ENCODE results near the gene CEACAM21. TPM values are rescaled to one million over a fixed set of nuclear protein-coding genes. Genes with fewer than 3 reads are reported as not detected.

CEACAM21 gene
- total RNA-seq, result 10 to 100 TPM; 75.4 to 75.5 TPM

DNA sequence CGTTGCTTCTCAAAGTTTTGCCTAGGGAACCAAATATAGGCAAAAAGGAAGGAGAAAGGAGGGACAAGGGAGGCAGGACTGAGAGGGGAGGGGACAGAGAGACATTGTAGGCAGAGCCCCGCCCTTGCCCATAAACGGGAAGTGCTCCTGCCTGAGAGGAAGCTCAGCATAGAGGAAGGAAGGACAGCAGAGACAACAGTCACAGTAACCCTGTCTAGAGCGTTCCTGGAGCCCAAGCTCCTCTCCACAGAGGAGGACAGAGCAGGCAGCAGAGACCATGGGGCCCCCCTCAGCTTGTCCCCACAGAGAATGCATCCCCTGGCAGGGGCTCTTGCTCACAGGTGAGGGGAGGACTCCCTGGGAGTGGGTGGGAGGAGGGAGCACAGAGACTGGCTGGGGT, at the start of gene CEACAM21:
TSS of gene CEACAM21 (plus strand) at position 169 of the 400 bp plus-strand sequence. CDS start at position 278, 109 bp downstream.
- DNase-seq (peak; percentile 61), ATAC-seq (ENCODE audit: low read depth) (peak; percentile 100)
- peaks cover 9% of the 10 kb centered on the region for H3K9me3 Mint-ChIP-seq
- peaks cover 39% of the 10 kb centered on the region for H3K36me3 Mint-ChIP-seq
- POLR2A ChIA-PET, result interaction anchor here (0.7 to 1.7 kb wide), 12 partner anchors 9 to 221 kb away, joined by 3 to 13 read pairs (median 4); partner anchors contain the start of gene DMAC2
- H3K27me3 Mint-ChIP-seq, result no peaks in the 10 kb centered on the region
- peak within 1 kb of the TSS; percentile 77 for H3K27ac Mint-ChIP-seq
- peak within 1 kb of the TSS; percentile 81 for H3K4me3 Mint-ChIP-seq
- peaks cover 26% of the 10 kb centered on the region for H3K4me1 Mint-ChIP-seq

DNA sequence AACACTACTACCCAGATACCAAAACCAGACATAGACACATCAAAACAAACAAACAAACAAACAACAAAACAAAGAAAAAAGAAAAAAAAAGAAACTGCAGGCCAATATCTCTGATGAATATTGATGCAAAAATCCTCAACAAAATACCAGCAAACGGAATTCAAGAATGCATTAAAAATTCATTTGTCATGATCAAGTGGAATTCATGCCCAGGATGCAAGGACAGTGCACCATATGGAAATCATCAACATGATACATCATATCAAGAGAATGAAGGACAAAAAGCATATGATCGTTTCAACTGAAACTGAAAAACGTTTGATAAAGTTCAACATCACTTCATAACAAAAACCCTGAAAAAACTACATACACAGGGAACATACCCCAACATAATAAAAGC, 48.9 kb upstream of the CEACAM21 start:
- H3K27me3 Mint-ChIP-seq, result peaks cover 5% of the 10 kb centered on the region
- no peak for DNase-seq
- no peak for ATAC-seq (ENCODE audit: low read depth)

DNA sequence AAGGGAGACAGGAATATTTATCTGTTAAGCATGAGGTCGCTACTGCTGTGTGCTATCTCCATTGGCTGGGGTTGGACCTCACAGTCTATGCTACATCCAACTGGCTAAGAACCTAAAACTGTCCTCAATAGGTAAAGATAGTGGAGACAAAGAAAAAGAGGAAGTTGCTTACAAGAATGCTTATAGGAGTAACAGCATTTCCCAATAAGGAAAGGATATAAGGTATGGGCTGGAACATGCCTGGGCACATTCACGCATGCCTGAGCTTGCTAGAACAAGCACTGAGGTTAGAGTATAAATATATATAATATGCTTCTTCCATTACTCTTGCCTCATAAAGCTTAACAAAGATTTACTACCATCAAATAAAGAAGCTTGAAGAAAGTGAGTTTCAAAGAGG, 47.9 kb upstream of the CEACAM21 start:
- Mint-ChIP-seq H3K27me3 (peaks cover 5% of the 10 kb centered on the region), H3K4me3 (no peak overlapping the region), H3K9me3 (peaks cover 11% of the 10 kb centered on the region), H3K4me1 (peaks cover 30% of the 10 kb centered on the region), H3K27ac (peak overlapping the region; percentile 12), H3K36me3 (peaks cover 18% of the 10 kb centered on the region)
- POLR2A ChIA-PET, result no interaction called here
- ATAC-seq (ENCODE audit: low read depth) (no peak), DNase-seq (no peak)

More for the DNA sequence above, 48.9 kb upstream of the CEACAM21 start:
- Mint-ChIP-seq H3K4me3 (no peak overlapping the region), H3K4me1 (peaks cover 28% of the 10 kb centered on the region), H3K36me3 (peaks cover 18% of the 10 kb centered on the region), H3K27ac (no peak overlapping the region), H3K9me3 (peaks cover 11% of the 10 kb centered on the region)
- POLR2A ChIA-PET, result no interaction called here

DNA sequence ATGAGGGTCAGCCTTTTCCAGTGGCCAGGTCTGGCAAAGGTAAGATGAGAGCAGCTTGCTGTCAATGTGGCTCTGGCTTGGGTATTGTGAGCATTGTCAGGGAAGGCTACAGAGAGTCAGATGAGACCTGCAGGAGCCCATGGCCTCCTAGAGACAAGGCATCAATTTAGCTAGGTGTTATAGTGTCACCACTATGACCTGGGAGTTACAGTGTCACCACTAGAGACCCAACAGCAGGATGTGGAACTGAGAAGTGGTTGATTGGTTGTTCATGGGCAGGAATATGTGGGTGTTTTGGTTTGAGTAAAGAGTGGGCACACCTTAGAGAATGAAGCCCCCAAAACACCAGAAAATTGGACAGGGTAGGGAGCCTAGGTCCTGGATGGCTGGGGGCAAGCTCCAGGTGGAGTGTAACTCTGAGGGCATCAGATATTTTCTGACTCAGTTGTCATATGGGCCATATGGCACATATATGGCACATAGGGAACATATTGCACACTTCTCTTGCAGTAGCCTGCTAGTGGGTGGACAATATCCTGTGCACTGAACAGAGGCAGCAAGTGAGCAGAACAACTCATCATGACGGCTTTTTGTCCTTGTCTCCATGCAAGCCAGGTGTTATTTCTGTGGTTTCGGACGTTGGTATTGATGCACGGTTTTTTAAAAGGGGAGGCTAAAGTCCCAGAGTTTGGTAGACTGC, 46.3 kb upstream of the CEACAM21 start:
- peak overlapping the region; percentile 27 for H3K27ac Mint-ChIP-seq
- H3K4me1 Mint-ChIP-seq, result peaks cover 43% of the 10 kb centered on the region
- no peak for DNase-seq
- peaks cover 11% of the 10 kb centered on the region for H3K9me3 Mint-ChIP-seq
- peaks cover 18% of the 10 kb centered on the region for H3K36me3 Mint-ChIP-seq
- H3K27me3 Mint-ChIP-seq, result peaks cover 5% of the 10 kb centered on the region
- POLR2A ChIA-PET, result interaction anchor here (0.8 to 4.2 kb wide), 7 partner anchors 8 to 90 kb away, joined by 3 to 39 read pairs (median 11); partner anchors contain the start of gene DMAC2
- no peak overlapping the region for H3K4me3 Mint-ChIP-seq
- ATAC-seq (ENCODE audit: low read depth), result peak; percentile 23

DNA sequence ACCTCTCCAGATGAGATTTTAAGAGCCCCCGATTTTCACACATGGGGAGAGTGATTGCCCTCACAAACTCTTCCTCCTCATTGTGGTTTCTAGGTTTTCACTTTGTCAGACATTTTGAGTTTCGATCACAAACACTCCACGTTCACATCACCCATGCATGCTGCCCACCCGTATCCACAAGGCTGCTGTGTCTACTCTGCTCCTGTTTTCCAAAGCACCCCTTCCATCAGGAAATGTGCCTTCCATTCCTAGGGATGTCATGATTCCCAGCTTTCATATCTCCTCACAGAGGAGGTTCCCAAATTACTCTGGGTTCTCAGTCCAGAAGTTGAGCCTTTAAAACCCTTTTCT, 45.8 kb upstream of the CEACAM21 start:
- H3K4me3 Mint-ChIP-seq, result no peak overlapping the region
- H3K4me1 Mint-ChIP-seq, result peaks cover 47% of the 10 kb centered on the region
- peaks cover 18% of the 10 kb centered on the region for H3K36me3 Mint-ChIP-seq
- peaks cover 11% of the 10 kb centered on the region for H3K9me3 Mint-ChIP-seq
- no peak overlapping the region for H3K27ac Mint-ChIP-seq
- ATAC-seq (ENCODE audit: low read depth) (no peak), DNase-seq (no peak)
- POLR2A ChIA-PET, result interaction anchor here (0.5 to 4.2 kb wide), 8 partner anchors 9 to 604 kb away, joined by 3 to 39 read pairs (median 8); partner anchors contain the start of gene DMAC2
- peaks cover 5% of the 10 kb centered on the region for H3K27me3 Mint-ChIP-seq

DNA sequence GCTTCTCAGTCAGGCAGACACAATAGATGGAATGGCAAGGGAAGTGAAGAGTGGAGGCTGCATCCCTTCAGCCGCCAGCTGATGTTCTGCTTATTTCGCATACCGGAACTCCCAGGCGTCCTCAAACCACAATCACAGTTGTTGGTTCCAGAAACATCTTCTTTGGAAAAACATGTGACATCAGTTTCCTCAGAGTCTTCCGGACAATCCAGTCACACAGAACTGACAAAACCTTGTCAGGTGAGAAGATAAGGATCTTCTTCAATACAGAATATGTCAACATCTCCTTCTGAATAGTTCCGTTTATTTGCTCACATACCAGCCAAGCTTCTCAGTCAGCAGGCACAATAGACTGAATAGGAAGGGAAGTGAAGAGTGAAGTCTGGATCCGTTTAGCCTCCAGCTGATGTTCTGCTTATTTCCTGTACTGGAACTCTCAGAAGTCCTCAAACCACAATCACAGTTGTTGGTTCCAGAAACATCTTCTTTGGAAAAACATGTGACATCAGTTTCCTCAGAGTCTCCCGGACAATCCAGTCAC, 45.1 kb upstream of the CEACAM21 start:
- Mint-ChIP-seq H3K4me3 (peak overlapping the region; percentile 79), H3K4me1 (peaks cover 51% of the 10 kb centered on the region), H3K27me3 (peaks cover 5% of the 10 kb centered on the region), H3K36me3 (peaks cover 18% of the 10 kb centered on the region), H3K27ac (no peak overlapping the region), H3K9me3 (peaks cover 11% of the 10 kb centered on the region)
- ATAC-seq (ENCODE audit: low read depth), result no peak
- POLR2A ChIA-PET, result interaction anchor here (0.5 to 4.2 kb wide), 19 partner anchors 9 to 603 kb away, joined by 3 to 39 read pairs (median 5); partner anchors contain the start of genes CEACAM21, DMAC2 and HNRNPUL1
- no peak for DNase-seq

DNA sequence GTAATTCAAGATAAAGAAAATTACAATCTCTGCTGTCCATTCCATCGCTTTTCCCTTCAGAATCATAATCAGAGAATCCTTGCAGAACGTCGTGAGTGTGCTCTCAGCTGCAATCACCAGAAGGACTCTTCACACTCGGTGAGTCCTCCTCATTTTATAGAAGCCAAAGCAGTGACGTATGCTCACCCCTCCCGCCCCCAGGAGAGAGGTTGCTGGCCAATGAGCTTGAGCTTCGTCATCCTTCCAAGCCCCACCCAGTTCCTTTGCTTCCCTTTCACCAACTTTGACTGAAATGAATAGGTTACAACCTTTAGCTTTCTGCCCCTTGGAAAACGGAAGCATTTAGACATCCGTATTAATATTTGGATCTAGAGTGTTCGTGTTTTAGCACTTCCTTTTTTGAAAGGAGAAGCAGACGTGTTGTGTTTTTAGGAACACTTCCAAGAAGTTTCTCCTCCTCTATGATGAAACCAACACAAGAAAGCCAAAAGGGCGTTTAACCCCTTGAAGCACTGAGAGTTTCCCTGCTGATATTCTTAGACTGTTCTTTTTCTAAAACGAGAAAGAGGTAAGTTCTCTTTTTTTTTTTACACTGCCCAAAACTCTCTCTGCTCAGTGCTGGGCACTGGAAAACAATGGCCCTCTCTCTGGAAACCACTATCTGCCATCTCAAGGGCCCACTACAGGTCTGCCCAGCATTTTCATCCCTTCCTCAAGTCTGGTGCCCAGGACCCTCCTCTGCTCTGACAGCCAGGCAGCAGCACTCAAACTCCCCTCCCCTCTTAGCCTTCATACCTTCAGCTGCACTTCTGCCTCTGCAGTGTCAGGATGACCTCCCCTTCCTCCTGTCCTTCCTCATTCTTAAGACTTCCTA, 44.3 kb upstream of the CEACAM21 start:
- H3K27me3 Mint-ChIP-seq, result no peaks in the 10 kb centered on the region
- peak overlapping the region; percentile 73 for H3K27ac Mint-ChIP-seq
- H3K4me3 Mint-ChIP-seq, result peak overlapping the region; percentile 79
- ATAC-seq (ENCODE audit: low read depth), result peak; percentile 78
- peaks cover 11% of the 10 kb centered on the region for H3K9me3 Mint-ChIP-seq
- peak; percentile 74 for DNase-seq
- peaks cover 16% of the 10 kb centered on the region for H3K36me3 Mint-ChIP-seq
- POLR2A ChIA-PET, result interaction anchor here (0.5 to 4.2 kb wide), 18 partner anchors 10 to 904 kb away, joined by 3 to 39 read pairs (median 6); partner anchors contain the start of genes CEACAM21, DMAC2 and HNRNPUL1
- peaks cover 54% of the 10 kb centered on the region for H3K4me1 Mint-ChIP-seq

DNA sequence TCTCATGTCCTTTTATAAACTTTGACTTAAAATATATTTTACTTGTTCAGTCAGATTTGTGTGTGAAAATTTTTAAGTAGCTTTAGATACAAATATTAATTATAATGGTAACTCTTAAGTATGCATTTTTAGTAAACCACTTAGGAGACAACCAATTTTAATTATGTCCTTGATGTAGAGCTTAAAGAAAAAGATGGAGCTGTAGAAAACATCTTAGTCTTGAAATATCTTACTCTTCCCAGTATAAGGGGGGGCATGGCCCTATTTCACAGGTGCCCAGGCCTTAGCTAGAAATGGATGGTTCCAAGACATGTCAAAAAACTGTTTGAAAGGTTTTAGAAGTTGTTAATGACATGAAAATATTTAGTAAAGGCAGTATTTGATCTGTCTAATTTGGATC, 43.4 kb upstream of the CEACAM21 start:
- H3K36me3 Mint-ChIP-seq, result peaks cover 16% of the 10 kb centered on the region
- peaks cover 11% of the 10 kb centered on the region for H3K9me3 Mint-ChIP-seq
- H3K27ac Mint-ChIP-seq, result no peak overlapping the region
- H3K27me3 Mint-ChIP-seq, result no peaks in the 10 kb centered on the region
- no peak for ATAC-seq (ENCODE audit: low read depth)
- POLR2A ChIA-PET, result interaction anchor here (0.5 to 4.2 kb wide), 5 partner anchors 12 to 85 kb away, joined by 3 to 39 read pairs (median 8); partner anchors contain the start of gene CEACAM21
- DNase-seq, result no peak
- H3K4me1 Mint-ChIP-seq, result peaks cover 59% of the 10 kb centered on the region
- peak overlapping the region; percentile 79 for H3K4me3 Mint-ChIP-seq

DNA sequence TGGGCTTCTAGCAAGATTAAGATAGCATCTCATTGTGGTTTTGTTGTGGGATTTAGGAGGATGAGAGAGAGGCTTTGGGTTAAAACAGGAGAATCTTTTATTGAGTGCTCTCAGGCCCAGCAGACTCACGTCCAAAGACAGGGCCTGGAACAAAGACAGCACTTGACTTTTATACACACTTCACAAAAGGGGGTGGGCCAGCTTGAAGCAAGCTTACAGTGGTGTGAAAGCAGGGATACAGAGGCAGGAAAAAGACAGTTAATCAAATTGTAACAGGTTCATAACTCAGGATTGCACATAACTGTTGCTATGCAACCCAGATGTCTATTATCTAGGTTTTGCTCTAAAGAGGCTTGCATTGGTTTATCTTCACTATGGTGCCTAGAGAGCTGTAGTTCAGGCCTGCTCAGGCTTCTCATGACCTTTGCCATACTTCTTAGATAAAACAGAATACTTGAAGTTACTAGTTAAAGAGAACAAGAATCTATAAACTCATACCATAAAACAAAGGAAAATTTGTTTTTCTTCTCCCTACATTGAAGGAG, 42.2 kb upstream of the CEACAM21 start:
- POLR2A ChIA-PET, result interaction anchor here (0.7 to 1.4 kb wide), 5 partner anchors 10 to 30 kb away, joined by 3 to 5 read pairs (median 3); no protein-coding TSS in a partner anchor
- peak overlapping the region; percentile 85 for H3K27ac Mint-ChIP-seq
- peaks cover 62% of the 10 kb centered on the region for H3K4me1 Mint-ChIP-seq
- H3K9me3 Mint-ChIP-seq, result peaks cover 11% of the 10 kb centered on the region
- no peak for ATAC-seq (ENCODE audit: low read depth)
- no peaks in the 10 kb centered on the region for H3K27me3 Mint-ChIP-seq
- DNase-seq, result no peak
- peak overlapping the region; percentile 82 for H3K4me3 Mint-ChIP-seq
- H3K36me3 Mint-ChIP-seq, result peaks cover 13% of the 10 kb centered on the region

DNA sequence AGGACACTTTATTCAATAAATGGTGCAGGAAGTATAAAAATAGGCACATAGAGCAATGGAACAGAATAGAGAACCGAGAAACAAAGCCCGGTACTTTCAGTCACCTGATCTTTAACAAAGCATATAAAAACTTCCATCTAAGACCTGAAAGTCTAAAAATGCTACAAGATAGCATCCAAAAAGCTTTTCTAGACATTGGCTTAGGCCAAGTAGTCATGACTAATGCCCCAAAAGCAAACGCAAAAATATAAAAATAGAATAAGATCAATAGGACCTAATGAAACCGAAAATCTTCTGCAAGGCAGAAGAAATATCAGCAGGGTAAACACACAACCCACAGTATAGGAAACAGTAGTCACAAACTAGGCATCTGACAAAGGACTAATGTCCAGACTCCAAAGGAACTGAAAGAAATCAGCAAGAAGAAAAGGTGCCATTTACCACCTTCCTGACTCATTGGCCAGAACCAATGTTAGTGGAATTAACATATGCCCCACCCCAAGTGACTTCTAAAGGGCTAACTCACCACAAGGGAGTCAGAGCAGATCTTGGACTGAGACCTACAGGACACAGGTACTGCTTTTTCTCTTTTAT, 40.8 kb upstream of the CEACAM21 start:
- Mint-ChIP-seq H3K9me3 (peaks cover 4% of the 10 kb centered on the region), H3K4me3 (peak overlapping the region; percentile 78), H3K4me1 (peaks cover 52% of the 10 kb centered on the region), H3K27ac (peak overlapping the region; percentile 82), H3K27me3 (no peaks in the 10 kb centered on the region), H3K36me3 (peaks cover 5% of the 10 kb centered on the region)
- POLR2A ChIA-PET, result no interaction called here
- DNase-seq (no peak), ATAC-seq (ENCODE audit: low read depth) (peak; percentile 41)

DNA sequence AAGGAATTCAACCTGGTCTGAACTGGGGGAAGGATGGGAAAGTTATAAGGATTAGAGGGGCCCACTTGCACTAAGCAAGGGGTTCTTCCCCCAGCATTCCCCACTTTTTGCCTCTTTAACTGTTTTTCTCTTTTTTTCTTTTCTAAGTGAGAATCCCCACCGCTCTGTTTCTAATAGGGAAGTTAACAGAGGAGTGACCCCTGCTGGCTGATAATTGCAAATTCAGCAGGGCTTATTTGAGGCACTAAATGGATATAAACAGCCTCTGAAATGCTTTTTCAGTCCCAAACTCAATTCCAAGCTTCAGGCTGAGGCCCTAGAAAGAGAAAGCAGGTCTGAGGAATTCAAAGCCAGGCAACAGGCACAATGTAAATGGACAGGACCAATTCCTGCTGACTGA, 38.2 kb upstream of the CEACAM21 start:
- H3K27me3 Mint-ChIP-seq, result no peaks in the 10 kb centered on the region
- peaks cover 47% of the 10 kb centered on the region for H3K4me1 Mint-ChIP-seq
- ATAC-seq (ENCODE audit: low read depth) (no peak), DNase-seq (no peak)
- POLR2A ChIA-PET, result interaction anchor here (13.2 kb wide), 1 partner anchor 21 kb away, joined by 275 read pairs; no protein-coding TSS in a partner anchor
- H3K4me3 Mint-ChIP-seq, result no peak overlapping the region
- H3K27ac Mint-ChIP-seq, result no peak overlapping the region
- H3K9me3 Mint-ChIP-seq, result no peaks in the 10 kb centered on the region
- no peaks in the 10 kb centered on the region for H3K36me3 Mint-ChIP-seq

DNA sequence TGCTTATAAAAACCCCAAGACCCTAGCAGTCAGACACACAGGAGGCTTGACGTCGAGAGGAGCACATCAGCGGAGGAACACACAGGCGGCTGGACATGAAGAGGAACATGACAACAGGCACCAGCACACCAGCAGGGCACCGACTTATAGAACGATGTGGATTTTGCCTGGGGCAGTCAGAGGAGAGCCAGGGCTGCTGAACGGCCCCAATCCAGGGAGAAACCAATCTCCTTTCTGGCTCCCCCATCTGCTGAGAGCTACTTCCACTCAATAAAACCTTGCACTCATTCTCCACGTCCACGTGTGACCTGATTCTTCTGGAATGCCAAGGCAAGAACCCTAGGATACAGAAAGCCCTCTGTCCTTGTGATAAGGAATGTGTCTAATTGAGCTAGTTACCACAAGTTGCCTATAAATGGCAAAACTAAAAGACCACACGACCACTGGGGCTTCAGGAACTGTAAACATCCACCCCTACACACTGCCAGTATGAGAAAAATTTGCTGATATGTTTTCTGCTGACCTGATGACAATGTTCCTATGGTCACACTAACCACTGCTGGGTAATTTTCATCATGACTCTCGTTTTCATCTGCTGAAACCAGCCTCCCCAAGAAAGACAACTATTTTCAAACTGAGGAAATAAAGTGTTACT, 35.8 kb upstream of the CEACAM21 start:
- no peaks in the 10 kb centered on the region for H3K36me3 Mint-ChIP-seq
- ATAC-seq (ENCODE audit: low read depth), result no peak
- H3K4me3 Mint-ChIP-seq, result no peak overlapping the region
- H3K4me1 Mint-ChIP-seq, result peaks cover 41% of the 10 kb centered on the region
- no peak overlapping the region for H3K27ac Mint-ChIP-seq
- H3K27me3 Mint-ChIP-seq, result no peaks in the 10 kb centered on the region
- no peaks in the 10 kb centered on the region for H3K9me3 Mint-ChIP-seq
- POLR2A ChIA-PET, result interaction anchor here (1.6 to 13.2 kb wide), 3 partner anchors 9 to 19 kb away, joined by 4 to 275 read pairs (median 5); no protein-coding TSS in a partner anchor
- DNase-seq, result no peak
